PFSK-1 (cell line): Measurements from ENCODE around the gene MIR17HG.

Experiments used
- FOXP2 ChIP-seq: optimal IDR thresholded peaks from 2 replicates; pipeline ENCODE3; 2011; ENCODE audit warnings: borderline replicate concordance, control low read depth, inconsistent platforms; ENCODE audit not compliant: insufficient read depth; ENCODE audit errors: extremely low read length, extremely low read depth
- POLR2AphosphoS5 ChIP-seq: IDR thresholded peaks from 2 replicates; pipeline ENCODE4 v1.6.1; 2012; ENCODE audit warnings: low read depth, mild to moderate bottlenecking, control low read depth, low read length, moderate library complexity
- SIN3A ChIP-seq: IDR thresholded peaks from 2 replicates; pipeline ENCODE4 v1.6.1; 2012; ENCODE audit warnings: mild to moderate bottlenecking, low read length, moderate library complexity, borderline replicate concordance; ENCODE audit not compliant: insufficient read depth
- TAF1 ChIP-seq: IDR thresholded peaks from 2 replicates; pipeline ENCODE4 v1.6.1; 2012; ENCODE audit warnings: low read length, control low read depth, borderline replicate concordance; ENCODE audit not compliant: insufficient read depth
- TF ChIP-seq, protein P1 (sequence below), 2 experiments: IDR thresholded peaks; 2 replicates each; pipeline versions ENCODE4 v1.6.1 to v1.8.0; 2011 to 2012; ENCODE audit warnings: low read depth in 2 of 2, low read length in 2 of 2, control low read depth in 1 of 2, inconsistent platforms in 1 of 2, mild to moderate bottlenecking in 1 of 2, moderate library complexity in 1 of 2; ENCODE audit not compliant: insufficient read depth in 1 of 2

Gene MIR17HG

DNA sequence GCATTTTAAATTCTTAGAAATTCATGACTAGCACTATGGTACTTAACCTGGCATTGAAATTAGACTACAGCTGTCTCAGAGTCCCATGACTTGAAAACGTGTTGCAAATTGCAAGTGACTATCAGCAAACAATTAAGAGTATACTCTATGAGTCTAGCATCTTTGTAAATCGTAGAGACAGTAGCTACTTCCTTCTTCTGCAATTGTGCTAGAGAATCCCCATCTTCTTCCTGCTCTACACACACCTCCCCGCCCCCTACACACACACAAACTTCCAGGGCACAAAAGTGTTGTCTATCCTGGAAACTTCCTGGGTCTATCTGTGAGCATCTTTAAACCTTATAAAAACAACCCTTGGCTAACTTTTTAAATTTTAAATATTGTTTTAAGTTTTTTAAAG, 35.2 kb upstream of the MIR17HG start:
- TF ChIP-seq, protein P1, sequence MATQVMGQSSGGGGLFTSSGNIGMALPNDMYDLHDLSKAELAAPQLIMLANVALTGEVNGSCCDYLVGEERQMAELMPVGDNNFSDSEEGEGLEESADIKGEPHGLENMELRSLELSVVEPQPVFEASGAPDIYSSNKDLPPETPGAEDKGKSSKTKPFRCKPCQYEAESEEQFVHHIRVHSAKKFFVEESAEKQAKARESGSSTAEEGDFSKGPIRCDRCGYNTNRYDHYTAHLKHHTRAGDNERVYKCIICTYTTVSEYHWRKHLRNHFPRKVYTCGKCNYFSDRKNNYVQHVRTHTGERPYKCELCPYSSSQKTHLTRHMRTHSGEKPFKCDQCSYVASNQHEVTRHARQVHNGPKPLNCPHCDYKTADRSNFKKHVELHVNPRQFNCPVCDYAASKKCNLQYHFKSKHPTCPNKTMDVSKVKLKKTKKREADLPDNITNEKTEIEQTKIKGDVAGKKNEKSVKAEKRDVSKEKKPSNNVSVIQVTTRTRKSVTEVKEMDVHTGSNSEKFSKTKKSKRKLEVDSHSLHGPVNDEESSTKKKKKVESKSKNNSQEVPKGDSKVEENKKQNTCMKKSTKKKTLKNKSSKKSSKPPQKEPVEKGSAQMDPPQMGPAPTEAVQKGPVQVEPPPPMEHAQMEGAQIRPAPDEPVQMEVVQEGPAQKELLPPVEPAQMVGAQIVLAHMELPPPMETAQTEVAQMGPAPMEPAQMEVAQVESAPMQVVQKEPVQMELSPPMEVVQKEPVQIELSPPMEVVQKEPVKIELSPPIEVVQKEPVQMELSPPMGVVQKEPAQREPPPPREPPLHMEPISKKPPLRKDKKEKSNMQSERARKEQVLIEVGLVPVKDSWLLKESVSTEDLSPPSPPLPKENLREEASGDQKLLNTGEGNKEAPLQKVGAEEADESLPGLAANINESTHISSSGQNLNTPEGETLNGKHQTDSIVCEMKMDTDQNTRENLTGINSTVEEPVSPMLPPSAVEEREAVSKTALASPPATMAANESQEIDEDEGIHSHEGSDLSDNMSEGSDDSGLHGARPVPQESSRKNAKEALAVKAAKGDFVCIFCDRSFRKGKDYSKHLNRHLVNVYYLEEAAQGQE (IDR thresholded peaks at IDR 0.05; ENCODE audit: insufficient read depth in 1 of 2, low read depth in 2 of 2, low read length in 2 of 2), result no peak
- no peak for TF ChIP-seq SIN3A
- no peak for TF ChIP-seq POLR2AphosphoS5
- TF ChIP-seq TAF1, result no peak
- TF ChIP-seq FOXP2, result no peak

DNA sequence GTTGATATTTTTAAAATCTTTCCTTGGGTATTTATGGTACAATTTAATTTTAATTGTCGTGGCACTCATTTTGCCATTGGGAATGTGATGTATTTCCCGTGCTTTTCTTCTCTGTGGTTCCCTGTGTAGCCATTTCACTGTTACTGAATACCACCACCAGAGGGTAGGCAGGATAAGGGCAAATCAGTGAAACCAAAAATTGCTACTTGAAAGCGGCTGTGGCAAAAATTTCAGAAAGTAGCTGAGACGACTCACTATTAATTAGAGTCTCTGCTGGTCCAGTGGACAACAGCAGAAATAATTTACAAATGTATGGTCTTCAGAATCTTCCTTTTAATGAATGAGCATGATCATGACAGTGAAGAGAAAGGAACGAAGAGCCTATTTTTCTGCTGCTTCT, 34.4 kb upstream of the MIR17HG start:
- TF ChIP-seq FOXP2 (no peak), SIN3A (no peak), POLR2AphosphoS5 (no peak), TAF1 (no peak)
- TF ChIP-seq, protein P1 (IDR thresholded peaks at IDR 0.05; ENCODE audit: insufficient read depth in 1 of 2, low read depth in 2 of 2, low read length in 2 of 2), result no peak

DNA sequence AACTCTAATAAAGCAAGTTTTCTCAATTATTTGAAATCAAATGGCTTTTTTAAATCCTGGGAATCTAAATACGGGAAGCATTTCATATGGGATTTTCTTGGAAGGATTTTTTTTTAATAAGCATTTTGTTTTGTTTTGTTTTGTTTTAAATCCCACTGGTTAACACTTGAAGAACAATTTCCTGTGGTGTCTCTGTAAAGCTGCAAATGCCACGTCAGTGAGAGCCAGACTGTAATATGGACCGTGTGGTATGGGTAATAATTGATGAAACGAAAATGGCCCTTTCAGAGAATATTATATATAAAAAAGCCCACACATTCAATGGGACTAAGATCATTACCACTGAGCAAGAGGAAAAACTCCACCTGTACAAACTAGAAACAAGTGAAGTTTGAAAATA, 33.9 kb upstream of the MIR17HG start:
- no peak for TF ChIP-seq FOXP2
- TF ChIP-seq TAF1, result no peak
- TF ChIP-seq POLR2AphosphoS5, result no peak
- TF ChIP-seq SIN3A, result no peak
- TF ChIP-seq, protein P1 (IDR thresholded peaks at IDR 0.05; ENCODE audit: insufficient read depth in 1 of 2, low read depth in 2 of 2, low read length in 2 of 2), result no peak

DNA sequence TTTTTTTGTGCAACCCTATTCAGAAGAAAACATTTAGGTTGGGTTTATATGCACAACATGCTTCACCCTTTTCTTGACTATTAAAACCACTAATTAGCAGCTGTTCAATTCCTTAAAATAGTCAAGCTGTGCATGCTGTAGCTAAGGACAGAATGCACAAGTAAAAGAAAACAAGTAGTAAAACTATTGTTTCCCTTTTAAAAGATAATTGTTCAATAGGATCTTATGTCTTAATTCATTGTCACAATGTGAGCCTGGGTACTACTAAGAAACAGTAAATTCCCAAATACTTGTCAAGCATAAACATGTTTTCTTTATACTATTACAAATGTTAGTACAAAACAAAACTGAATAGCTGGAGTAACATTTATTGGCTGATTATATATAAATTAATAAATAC, 32.6 kb upstream of the MIR17HG start:
- no peak for TF ChIP-seq TAF1
- no peak for TF ChIP-seq FOXP2
- TF ChIP-seq POLR2AphosphoS5, result no peak
- TF ChIP-seq, protein P1 (IDR thresholded peaks at IDR 0.05; ENCODE audit: insufficient read depth in 1 of 2, low read depth in 2 of 2, low read length in 2 of 2), result no peak
- no peak for TF ChIP-seq SIN3A

DNA sequence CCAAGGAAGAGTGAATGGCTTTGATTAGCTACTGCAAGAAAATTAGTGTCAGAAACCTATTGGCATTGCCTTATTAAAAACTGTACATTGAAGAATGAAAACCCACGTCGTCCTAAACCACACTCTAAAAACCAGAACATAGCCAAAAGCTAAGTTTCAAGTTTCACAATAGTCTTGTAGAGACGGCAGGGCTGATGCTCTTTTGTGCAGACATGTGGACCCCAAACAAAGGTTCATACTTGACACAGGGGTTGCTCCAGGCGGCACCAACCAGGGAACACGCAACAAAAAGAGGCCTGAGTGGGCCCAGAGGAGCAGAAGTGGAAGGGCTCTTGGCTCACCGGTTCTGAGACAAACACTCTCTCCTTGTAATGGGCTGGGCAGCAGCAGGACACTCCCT, 28.6 kb upstream of the MIR17HG start:
- TF ChIP-seq FOXP2, result no peak
- TF ChIP-seq TAF1, result no peak
- no peak for TF ChIP-seq POLR2AphosphoS5
- TF ChIP-seq SIN3A, result no peak
- TF ChIP-seq, protein P1 (IDR thresholded peaks at IDR 0.05; ENCODE audit: insufficient read depth in 1 of 2, low read depth in 2 of 2, low read length in 2 of 2), result no peak
